NT2/D1 (cell line): ENCODE measurements around the gene OR56A4.
"Not testable (repeated sequence)": the region's sequence is repeated elsewhere in the genome, so short reads cannot be mapped to it uniquely, and the experiment has no call there.

Experiments
- SUZ12 ChIP-seq: IDR thresholded peaks from 2 replicates; pipeline ENCODE4 v1.6.1; 2011; ENCODE audit not compliant: insufficient read length, insufficient read depth; ENCODE audit errors: extremely low read depth
- YY1 ChIP-seq: IDR thresholded peaks from 2 replicates; pipeline ENCODE4 v1.6.1; 2011; ENCODE audit not compliant: insufficient read length, insufficient read depth
- ZNF274 ChIP-seq: IDR thresholded peaks from 2 replicates; pipeline ENCODE4 v1.6.1; 2011; ENCODE audit warnings: mild to moderate bottlenecking, low read depth, low read length

DNA sequence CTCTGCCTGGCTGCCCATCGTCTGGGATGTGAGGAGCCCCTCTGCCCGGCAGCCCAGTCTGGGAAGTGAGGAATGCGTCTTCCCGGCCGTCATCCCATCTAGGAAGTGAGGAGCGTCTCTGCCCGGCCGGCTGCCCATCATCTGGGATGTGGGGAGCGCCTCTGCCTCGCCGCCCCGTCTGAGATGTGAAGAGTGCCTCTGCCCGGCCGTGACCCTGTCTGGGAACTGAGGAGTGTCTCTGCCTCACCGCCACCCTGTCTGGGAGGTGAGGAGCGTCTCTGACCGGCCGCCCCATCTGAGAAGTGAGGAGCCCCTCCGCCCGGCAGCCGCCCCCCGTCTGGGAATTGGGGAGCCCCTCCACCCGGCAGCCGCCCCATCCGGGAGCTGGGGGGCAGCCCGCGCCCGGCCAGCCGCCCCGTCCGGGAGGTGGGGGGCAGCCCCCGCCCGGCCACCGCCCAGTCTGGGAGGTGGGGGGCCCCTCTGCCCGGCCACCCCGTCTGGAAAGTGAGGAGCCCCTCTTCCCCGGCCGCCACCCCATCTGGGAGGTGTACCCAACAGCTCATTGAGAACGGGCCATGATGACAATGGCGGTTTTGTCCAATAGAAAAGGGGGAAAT, 45.9 kb downstream of the OR56A4 start:
- not testable (repeated sequence) for TF ChIP-seq YY1, ZNF274, SUZ12
